H4 (cell line): ENCODE results near the gene CBARP. TPM values are rescaled to one million over a fixed set of nuclear protein-coding genes. Genes with fewer than 3 reads are reported as not detected.

Source experiments
- DNase-seq: peaks from one replicate; pipeline ENCODE4 v3.0.0-alpha.2; 2015; ENCODE audit warnings: low spot score
- total RNA-seq: library from RNA; depleted of rRNA; stranded (reverse); fragments of >200 nt; shearing (Covaris generic); gene quantifications from 2 replicates; pipeline ENCODE4 v1.2.3, GENCODE V29; 2014

Gene CBARP
- total RNA-seq, 1 experiment from 2014 or later = 0.37 TPM

DNA sequence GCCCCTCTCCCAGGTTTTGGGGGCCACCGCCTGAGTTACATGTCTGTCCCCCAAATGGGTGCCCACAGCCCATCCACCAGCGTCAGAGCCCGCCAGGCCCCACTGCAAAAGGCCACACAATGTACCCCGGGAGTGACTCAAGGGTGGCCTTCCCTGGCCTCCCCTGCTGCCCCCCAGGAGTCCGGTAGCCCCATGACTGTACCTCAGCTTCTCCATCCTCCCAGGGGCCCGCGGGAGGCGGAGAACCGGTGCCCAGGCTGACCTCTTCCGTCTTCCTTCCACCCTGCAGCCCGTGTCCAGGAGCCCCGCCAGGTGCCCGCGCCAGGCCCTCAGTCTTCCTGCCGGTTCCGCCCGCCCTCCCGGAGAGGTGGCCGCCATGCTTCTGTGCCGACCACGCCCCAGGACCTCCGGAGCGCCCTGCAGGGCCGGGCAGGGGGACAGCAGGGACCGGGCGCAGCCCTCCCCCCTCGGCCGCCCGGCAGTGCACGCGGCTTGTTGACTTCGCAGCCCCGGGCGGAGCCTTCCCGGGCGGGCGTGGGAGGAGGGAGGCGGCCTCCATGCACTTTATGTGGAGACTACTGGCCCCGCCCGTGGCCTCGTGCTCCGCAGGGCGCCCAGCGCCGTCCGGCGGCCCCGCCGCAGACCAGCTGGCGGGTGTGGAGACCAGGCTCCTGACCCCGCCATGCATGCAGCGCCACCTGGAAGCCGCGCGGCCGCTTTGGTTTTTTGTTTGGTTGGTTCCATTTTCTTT lies 10.3 kb downstream of the CBARP start:
- DNase-seq = no peak

GRCh38 chr19:1226522-1227303 lies 11.1 kb downstream of the CBARP start:
- DNase-seq = no peak

DNA sequence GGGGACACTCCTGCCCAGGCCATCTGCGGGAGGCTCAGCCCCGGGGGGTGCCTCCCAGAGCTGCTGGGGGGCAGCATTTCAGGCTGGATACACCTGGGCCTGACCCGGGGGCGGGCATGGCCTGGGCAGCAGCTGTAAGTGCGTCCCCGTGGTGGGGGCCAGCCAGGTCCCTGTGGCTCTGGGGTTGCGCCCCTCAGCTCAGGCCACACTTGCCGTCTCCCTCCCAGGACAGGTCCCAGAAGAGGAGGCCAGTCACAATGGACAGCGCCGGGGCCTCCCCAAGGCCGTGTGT lies 11.6 kb downstream of the CBARP start:
- DNase-seq = no peak

GRCh38 chr19:1225440-1226226 lies 12.2 kb downstream of the CBARP start:
- no peak for DNase-seq

DNA sequence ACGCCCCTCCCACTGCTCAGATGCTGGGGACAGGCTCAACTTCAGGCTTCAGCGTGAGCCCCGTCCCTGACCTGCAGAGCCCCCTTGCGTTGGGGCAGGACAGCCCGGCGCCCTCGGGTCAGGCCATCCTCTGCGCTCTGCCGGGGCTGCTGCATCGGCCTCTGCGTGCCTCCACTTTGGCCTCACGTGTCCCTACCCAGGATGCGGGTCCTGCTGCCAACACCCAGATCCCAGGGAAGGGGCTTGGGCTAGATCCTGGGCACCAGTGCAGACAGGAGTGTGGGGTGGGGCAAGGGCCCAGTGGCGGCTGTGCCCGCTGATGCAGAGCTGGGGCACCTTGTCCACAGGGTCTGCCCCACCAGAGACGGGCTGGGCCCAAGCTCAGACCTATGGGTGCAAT lies 13.0 kb downstream of the CBARP start:
- no peak for DNase-seq

- DNase-seq = no peak
These were observed 13.6 kb downstream of the CBARP start for GRCh38 chr19:1224047-1224825.

DNA sequence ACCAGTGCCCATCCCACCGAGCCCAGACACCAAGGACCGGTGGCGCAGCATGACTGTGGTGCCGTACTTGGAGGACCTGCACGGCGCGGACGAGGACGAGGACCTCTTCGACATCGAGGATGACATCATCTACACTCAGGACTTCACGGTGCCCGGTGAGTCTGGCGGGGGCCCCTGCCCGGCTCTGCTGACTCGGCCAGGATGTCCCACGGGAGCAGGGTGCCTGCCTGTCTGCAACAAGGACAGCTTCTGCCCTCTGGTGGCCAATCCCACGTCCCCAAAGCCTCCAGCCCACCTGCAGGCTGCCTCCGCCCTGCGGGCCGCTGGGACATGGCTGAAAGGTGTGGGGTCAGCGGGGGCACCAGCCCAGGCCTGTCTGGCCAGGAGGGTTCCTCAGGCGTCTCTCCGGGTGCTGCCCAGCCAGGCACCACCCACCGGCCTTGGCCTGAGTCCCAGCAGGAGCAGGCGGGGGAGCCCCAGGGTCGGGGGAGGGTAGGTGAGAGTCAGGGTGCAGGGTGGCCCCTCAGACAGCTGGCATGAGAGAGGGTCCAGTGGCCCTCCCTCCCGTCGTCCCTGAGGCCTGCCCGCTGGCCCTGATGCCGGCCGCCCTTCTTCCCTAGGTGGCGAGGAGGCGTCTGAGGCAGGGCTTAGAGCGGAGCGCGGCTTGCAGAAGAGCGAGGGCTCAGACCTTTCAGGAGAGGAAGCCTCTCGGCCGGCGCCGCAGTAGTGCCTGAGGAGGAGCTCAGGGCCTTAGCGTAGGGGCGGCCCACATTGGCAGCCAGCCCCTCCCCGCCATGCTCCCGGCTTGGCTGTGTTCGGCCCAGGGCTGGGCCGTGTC lies 14.6 kb downstream of the CBARP start:
- no peak for DNase-seq

DNA sequence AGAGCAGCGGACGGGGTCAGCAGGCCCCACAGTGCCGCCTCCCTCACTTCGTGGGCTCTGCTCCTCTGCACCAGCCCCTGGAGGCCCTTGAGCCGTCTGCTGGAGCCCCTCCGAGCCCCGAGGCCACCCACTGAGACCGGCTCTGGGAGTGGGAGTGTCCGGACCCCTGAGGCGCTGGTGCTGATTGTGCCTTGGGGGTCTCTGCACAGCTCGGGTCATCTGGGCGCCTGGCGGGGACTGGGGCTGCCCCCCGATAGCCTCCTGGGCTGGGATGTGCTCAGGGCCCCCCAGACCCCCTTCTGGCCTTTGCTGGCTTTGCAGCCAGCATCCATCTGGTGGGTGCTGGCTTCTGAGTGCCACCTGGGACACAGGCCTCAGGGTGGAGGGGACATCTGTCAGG lies 15.4 kb downstream of the CBARP start:
- no peak for DNase-seq

GRCh38 chr19:1221904-1222255 lies 15.9 kb downstream of the CBARP start:
- DNase-seq = no peak

DNA sequence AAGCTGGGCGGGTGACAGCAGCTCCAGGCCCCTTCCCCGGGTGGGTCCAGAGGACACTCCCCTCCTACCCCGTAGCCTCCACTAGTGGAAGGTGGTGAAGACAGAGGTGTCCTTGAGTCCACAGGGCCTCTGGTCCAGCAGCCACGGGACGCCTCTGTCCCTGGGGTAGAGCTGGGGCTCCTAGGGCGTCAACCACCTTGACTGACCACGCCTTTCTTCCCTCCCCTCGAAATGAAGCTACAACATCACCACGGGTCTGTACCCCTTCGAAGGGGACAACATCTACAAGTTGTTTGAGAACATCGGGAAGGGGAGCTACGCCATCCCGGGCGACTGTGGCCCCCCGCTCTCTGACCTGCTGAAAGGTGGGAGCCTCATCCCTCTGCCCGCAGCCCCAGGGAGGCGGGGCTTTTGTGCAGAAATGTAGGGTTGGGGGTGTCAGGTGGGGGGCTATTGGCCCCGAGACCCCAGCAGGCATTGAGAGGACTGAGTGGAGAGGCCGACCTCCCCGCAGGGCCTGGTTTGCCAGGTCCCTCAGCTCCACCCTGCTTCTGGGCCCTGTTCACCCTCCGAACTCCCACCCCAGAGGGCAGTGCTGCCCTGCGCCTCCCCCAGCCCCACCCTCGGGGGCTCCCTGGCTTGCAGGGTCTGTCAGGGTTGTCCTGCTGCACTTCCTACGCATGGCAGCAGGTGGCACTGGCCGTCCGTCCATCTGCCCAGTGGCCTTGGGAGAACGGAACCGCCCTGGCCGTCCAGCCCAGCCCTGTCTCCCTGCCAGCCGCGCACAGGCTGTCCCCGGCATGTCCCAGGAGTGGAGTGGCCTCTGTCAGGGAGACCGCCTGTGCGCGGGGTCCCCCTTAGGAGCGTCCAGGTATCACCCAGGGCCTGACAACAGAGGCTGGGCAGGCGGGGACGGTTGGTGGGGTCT lies 16.6 kb downstream of the CBARP start:
- DNase-seq = no peak

DNA sequence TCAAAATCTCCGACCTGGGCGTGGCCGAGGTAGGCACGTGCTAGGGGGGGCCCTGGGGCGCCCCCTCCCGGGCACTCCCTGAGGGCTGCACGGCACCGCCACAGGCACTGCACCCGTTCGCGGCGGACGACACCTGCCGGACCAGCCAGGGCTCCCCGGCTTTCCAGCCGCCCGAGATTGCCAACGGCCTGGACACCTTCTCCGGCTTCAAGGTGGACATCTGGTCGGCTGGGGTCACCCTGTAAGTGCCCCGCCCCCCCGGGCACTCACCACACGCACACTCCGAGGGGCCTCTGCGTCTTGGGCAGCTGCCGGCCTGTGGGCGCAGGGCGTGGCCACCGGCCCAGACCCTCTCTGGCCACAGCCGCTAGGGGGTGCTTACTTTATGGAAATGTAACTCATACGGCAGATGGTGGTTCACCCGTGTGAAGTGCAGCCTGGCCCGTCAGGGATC lies 17.3 kb downstream of the CBARP start:
- no peak for DNase-seq

GRCh38 chr19:1219786-1220476 lies 17.9 kb downstream of the CBARP start:
- DNase-seq = no peak

- DNase-seq = no peak
These were observed 18.8 kb downstream of the CBARP start for GRCh38 chr19:1218751-1219567.

GRCh38 chr19:1217366-1217765 lies 20.4 kb downstream of the CBARP start:
- DNase-seq = no peak

DNA sequence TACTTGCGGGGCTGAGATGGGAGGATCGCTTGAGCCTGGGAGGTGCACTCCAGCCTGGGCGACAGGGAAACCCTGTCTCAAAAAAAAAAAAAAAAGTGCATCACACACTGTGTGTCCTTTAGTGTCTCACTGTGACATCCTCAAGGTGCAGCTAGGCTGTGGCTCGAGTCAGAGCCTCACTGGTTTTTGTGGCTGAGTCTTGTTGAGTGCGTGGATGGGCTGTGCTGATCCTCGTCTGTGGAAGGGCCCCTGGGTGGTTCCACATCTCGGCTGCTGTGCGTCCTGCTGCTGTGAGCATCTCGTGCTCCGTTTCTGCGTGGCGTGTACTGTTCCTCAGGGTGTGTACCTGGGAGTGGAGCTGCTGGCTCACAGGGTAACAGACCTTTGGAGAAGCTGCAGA lies 21.0 kb downstream of the CBARP start:
- no peak for DNase-seq

DNA sequence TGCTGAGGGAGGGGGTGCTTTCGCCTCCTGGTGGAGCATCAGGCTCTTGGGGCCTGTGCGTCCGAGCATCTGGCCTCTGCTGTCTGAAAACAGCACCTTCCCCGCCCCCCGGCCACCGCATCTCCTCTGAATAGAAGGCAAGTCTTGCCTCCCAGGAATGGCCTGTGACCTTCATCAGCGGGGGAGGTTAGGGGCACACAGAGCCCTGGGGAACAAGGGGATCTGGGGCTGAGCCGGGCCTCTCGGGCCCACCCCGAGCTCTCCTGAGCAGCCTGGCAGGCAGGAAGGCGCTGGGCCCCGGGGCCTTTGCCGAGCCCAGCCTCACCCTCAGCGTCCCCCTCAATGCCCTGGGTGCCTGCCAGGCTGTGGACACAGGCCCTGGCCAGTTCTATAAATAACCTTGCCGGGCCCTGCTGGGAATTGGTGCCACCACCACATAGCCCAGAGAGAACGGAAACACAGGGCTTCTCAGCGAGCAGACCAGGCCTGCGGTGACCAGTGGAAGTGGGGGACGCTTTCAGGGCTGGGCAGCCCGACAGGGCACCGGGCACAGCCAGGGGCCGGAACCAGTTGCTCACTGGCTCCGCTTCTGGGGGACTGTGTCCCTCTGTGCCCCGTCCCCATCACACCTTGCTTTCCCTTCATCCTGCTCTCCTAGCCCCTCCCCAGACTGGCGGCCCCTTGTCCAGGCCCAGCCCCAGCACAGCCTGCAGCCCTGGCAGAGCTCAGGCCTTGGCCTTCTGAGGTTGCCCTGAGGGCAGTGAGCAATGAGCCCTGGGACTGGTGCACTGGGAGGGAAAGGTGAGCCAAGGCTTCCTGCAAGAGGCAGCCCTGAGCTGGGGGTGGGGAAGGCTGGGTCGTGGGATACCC lies 22.7 kb downstream of the CBARP start:
- DNase-seq = peak; percentile 77

DNA sequence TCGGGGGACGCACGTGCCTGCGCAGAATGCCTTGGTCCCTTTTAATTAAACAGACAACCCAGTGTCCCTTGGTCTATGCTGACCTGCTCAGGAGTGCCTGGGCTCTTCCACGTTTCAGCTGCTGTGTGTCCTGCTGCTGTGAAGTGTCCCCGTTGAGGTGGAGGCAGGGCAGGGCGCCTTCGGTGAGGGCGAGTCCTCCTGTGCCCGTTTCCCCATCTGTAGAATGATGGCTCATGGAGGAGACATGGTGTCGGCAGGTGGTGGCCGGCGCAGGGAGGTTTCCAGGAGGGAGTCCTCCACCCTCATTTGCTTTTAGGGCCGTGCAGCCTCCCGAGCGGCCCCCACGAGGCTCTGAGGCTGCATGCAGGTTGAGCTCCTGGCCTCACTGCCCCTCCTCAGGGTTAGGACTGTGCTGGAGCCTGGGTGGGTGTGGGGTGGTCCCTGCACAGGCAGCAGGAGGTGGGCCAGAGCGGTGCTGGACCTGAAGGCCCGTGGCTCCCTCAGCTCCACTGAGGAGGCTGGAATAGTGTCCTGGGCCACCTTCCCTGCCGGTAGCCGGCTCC lies 23.4 kb downstream of the CBARP start:
- no peak for DNase-seq
